GM21447 (cell line): ENCODE data around the gene STK32B.

Experiments used
- ATAC-seq: cut with Tn5 transposase; IDR thresholded peaks from one replicate; pipeline ENCODE4 v1.9.1; 2021; ENCODE audit not compliant: unreplicated experiment

Gene STK32B

DNA sequence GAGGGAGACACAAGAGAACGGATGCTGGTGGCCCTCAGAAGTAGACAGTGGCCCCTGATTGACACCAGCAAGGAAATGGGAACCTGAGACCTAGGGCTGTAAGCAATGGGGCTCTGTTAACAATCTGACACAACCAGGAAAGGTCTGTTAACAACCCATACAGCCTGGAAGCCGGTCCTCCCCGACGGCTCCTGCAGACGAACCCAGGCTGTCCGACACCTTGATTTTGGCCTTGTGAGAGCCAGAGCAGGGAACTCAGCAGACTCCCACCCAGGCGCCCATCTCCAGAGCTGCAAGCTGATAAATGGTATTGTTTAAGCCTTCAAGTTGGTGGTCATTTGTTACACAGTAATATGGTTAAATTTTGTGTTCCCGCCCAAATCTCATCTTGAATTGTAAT lies 21.8 kb upstream of the STK32B start:
- ATAC-seq, result no peak

DNA sequence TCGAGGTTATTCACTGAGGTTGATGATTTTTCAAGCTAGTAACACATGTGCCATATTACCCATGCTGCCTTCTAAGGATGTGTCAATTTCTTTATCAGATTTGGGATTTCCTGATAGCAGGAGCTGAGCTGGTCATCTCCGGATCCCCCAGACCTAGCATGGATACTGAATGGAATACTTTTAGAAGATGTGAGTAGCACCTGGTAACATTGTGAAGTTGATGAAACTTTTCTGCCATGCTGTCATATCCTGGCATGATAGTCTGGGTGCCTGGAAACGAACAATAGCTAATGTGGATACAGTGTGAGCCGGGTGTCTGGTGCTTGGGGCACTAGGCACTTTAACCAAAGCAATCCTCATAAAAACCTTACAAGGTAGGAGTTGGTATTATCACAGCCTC lies 21.1 kb upstream of the STK32B start:
- no peak for ATAC-seq

DNA sequence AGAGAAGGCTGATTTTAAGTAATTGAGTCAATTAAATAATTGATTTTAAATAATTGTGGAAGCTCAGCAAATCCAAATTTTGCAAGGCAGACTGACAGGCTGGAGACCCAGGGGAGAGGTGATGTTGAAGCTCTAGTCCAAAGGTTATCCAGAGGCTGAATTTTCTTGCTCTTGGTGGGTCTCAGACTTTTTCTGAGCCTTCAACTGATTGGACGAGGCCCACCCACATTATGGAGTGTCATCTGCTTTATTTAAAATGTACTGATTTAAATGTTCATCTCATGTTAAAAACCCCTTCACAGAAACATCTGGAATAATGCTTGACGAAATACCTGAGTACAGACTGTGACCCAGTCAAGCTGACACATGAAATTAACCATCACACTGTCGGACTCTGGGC lies 20.4 kb upstream of the STK32B start:
- ATAC-seq, result no peak

DNA sequence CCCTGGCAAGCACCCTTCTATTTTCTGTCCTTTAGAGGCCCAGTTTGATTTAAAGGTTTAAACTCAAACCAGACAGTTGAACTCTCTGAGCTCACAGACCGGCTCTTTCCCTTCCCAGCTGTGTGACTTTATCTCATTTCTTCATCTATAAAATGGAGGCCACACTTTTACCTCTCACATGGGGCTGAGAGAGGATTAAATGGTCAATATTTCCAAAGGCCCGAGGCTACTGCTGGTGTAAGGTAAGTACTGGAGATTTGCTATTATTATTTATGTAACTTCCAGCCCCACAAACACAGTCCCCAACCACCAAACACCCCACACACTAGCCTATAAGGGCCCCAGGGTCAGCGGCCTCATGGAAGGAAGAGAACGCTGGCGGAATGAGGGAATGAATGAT lies 18.5 kb upstream of the STK32B start:
- ATAC-seq, result no peak

DNA sequence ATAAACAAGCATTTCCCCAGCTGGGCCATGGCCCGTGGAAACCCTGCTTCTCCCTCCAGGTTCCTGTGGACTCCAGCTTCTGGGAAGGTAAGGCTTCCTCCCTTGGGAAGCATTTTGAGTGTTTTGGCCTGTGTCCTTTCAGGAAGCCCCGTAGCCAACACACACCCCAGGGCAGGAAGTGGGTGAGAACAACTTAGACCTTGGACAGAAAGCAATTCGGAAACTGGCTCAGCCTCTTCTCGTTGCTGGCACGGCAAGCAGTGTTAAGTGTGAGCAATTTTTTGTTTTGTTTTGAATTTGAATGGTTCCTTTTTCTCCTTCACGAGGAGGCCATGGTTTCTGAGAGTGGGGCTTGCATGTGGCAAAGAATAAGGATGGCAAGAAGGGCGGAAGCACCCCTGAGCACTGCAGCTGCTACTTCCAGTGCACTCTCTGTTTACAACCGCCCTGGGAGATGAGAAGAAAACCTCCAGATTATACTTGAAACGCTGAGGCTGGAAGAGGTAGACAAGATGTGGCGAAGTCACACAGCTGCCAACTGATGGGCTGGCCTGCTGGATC lies 17.9 kb upstream of the STK32B start:
- no peak for ATAC-seq

DNA sequence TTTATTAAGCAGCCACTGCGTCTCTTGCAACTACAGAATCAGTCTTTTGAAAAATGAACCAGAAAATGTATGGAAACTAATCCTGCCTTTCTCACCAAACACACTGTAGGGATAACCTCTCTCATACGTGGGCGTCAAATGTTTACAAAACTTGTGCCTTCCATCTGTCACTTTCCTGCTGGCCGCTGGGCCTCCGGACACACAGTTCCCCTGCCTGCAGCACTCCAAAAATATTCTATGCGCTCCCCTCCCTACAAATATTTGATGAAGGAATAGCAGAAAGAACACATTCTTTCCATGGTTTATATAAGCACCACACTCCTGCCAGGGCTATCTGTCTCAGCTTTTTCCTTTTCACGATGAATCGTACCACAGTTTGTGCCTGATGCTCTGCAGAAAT lies 17.1 kb upstream of the STK32B start:
- no peak for ATAC-seq

DNA sequence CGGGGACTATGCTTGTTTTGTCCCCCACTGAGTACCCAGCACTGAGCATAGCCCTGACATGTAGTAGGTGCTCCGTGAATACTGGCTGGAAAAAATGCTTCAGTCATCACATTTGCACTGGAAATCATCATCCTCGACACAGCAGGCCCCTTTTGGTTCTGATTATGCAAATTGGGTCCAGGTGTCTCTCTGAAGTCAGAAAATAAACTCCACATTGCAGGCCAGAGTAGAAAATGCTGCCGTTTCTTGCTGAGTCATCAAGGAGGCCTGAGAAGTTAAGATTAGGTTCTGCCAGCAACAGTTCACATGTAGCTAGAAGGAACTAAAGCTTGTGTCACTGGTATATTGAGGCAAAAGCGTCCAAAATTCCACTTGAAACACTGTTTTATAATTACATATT lies 15.0 kb upstream of the STK32B start:
- no peak for ATAC-seq

DNA sequence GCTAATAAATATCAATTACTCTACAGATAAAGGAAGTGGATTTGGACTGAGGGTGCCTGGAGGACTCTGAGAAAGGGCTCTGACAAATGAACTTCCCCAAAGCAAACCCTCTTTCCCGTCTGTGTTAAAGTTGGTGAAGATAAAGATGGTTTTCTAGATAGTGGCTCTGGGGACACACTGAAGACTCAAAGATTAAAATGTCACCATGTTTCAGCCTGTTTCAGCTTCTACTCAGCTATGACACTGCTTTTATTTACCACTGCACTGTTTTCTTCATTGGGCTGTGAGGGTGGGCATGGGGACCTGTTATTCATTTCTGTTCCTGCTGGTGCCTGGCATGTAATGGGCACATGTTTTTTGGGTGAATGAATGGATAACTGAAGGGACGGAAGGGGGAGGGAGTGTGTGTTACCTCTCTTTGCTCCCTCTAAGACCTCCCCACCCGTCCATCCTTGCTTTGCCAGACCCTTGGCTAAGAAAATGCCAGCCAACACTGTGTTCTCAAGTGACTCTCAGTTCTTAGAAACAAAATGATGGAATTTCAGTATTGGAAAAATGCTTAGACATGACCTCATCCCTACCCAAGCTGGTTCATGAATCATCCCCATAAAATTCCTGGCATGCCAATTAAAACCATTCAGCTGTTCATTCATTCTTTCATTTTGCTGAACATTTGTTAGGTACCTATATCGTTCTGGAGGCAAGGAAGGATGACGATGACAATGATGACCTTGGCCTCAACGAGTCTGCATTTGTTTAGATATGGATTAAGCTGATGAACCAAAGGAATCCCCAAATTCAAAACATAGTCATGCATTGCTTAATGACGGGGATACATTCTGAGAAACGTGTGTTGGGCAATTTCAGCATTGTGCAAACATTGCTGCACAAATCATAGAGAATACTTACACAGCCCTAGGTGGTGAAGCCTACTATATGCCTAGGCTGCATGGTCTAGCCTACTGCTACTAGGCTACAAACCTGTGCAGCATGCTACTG lies 13.4 kb upstream of the STK32B start:
- ATAC-seq, result no peak

DNA sequence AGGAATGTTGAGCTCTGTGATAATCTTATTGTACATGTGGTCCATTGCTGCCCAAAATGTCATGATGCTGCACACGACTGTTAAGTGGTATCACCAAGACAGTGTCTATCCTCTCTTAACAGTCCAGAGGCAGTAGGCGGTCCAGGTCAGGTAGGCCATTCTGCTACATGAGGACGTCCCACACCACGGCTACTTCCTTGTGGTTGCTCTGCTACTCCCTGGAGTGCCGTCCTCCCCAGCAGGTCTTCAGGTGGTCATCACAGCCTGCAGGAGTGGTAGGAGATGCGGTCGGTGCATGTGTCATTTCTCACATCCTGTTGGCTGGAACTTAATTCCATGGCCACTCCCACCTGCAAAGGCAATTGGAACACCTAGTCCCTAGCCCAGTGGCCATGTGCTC lies 11.5 kb upstream of the STK32B start:
- ATAC-seq, result no peak

DNA sequence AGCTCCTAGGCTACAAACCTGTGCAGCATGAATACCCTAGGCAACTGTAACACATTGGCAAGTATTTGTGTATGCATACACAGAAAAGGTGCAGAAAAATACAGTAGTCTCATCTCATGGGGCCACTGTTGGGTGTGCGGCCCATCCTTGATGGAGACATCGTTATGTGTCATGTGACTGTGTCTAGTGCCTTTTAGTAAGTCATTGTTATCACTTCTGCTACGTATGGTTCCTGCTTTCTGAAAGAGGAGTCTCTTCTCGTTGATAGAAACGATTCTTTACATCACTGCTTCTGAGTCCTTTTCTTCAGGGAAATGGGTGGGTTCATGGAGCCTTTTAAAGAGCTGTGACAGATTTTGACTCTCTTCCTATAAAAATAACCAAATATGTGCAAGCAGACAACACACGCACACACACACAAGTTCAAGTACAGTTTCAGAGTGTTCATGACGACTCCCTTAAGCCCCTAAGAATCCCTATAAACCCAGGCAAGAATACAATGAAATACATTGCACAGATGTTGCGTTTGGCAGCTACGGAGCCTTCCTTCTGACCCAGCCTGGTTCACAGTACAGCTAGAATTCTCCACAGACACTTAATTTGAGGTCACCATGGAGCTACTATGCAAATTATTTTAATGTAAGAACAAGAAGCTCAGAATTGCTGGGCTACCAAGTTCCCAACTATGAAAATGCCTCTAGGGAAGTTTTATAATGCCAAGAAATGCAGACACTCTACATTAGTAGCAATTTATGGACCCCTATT lies 10.2 kb upstream of the STK32B start:
- no peak for ATAC-seq

DNA sequence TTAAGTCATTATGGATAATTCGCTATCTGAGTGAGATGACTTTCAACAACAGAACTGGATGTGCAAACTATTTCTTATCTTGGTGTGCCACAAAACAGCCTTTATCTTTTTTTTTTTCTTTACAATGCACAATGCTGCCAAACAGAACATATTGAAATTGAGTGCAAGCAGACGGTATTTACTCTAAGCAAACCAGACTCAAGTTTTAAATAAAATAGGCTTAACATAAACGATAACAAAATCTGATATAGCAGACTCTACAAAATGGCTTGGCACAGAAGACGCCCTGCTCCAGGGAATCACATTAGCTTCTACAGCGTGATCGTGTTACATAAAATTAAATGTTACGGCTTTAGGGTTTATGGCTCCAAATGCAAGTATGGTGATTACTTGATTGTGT lies 9.6 kb upstream of the STK32B start:
- ATAC-seq, result no peak

DNA sequence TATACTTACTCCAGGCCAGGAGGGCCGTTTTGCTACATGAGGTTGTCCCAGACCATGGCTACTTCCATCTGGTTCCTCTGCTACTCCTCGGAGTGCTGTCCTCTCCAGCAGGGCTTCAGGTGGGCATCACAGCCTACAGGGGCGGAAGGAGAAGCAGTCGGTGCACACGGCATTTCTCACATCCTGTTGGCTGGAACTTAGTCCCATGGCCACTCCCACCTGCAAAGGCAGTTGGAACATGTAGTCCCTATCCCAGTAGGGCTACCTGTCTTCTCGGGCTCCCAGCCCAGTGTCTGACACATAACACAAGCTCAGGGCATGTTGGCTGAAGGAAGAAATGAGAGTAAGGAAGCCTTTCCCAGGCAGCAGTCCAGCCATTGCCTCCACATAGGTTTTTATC lies 7.7 kb upstream of the STK32B start:
- ATAC-seq, result no peak

DNA sequence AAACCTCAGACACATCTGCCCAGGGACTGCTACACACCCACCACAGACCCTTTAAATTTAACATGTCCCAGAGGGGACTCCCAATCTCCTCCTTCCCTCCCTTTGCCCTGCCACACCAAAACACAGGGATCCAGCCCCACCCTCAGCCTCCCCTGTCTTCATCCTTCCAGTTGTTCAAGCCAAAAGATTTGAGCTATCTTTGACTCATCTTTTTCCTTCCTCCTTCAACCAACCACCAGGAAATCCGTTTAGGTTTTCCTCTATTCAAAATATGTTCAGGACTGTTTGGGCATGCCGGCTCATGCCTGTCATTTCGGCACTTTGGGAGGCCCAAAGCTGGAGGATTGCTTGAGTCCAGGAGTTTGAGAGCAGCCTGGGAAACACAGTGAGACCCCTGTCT lies 6.9 kb upstream of the STK32B start:
- ATAC-seq, result no peak

DNA sequence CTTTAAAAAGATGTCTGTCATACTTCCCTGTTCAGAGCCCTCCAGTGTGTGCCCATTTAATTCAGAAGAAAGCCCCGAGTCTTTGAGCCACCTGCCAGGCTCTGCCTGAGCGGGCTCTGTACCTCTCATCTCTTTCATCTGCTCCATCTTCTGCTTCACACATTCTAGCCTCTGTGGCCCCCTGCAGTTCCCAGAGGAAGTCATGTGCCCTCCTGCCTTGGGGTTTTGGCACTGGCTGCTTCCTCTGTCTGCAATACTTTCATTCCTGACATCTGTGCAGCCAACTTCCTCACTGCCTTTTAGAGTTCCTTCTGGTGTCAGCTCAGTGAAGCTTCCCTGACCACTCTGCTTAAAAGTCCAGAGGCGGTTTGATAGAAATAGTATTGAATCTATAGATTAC lies 6.2 kb upstream of the STK32B start:
- ATAC-seq, result no peak

DNA sequence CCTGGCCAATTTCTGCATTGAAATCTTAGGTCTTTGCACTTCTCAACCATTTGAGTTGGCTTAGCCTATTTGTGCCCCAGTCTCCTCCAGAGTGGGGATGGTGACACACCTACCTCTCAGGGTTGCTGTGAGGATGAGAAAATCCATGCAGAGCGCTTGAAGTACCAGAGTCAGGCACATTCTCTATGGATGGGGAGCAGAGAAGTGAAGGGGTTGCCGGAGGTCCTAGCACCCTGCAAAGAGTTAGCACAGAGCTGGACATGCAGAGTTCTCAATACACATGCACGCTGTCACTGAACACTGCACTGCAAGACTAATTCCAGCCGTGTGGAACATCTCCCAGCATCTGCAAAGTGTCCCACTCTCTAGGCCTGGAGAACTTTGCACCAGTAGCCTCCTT lies 2.6 kb upstream of the STK32B start:
- ATAC-seq, result no peak

DNA sequence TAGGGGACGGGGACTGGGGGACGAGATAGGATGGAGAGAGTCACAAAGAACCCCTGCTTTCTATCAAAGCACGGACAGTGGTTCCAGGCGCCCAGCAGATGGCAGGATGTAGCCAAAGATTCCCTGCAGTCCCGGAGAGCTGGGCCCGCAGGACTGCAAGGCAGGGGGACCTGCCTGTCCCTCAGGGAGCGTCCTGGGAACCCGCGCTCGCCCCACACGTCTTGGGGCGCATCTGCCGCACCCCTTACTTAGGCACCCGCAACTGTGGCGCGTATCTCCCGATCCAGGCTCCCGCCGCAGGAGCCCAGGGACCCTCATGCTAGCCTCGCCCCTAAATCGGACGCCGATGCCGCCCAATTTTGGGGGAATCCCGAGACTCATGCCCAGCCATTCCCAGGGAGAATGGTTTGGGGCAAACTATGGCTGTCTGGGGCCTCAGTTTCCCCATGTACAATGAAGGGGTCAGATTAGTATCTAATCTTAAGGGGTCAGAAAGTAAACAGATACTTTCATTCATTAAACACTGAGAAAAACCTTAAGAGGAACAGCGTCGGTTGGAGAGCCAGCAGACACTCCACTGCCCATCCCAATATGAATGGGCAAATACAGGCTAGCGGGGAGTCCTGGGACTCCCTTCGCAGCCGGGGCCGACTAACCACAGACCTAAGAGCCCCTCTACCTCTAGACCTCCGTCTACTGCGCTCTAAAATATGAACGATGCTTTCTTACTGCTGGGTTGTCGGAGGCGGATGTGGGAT lies 581 bp upstream of the STK32B start:
- ATAC-seq, result no peak

DNA sequence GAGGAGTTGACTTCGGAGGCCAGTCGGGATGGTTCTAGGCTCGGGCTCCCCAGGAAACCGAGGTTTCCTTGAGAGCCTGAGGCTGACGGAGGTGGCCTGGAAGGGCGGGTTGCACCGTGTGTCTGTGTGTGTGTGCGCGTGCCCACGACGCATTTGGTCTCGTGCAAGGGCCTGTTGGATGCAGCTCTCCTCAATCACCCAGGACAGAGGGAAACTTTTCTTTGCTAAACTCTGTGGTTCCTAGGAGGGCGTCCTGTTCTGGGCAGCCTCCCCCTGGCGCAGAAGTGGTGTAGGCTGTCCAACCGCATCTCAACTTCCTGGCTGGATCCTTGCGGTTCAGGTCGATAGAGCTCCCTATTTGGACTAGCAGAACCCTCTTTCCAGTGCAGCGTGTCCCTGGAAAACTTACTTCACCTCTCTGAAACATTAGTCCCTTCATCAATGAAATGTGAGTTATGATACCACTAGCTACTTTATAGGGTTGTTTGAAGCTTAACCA lies 973 bp downstream of the STK32B start:
- no peak for ATAC-seq

DNA sequence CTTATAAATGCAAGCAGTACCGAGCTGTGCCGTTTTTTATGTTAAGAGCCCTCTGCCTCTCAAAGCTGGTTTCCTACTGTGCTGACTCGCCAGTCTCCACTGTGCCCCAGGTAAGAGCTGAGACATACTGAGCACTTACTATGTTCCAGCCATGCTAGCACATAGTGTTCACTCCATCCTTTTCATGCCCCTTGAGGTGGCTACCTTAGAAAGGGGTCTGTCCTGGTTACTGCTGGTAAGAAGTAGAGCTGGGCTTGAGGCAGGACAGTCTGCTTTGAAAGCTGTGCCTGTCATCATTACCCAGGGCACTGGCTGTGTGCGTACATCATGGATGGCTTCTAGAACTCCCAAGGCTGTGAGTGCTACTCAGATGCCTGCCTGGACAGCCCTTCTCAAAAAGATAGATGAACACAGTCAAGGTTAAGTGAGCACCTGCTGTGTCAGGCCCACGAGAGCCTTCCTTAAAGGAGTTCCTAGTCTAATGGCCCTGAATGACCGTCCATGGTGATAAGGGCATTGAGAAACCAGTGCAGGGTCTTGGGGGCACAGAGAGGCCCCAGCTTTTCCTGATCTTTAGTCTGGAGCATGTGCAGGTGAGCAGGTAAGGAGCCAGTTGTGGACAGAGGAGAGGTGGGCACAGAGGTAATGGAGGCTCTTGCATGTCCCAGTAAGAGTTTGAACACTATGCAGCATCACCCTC lies 1.6 kb downstream of the STK32B start:
- ATAC-seq, result no peak

DNA sequence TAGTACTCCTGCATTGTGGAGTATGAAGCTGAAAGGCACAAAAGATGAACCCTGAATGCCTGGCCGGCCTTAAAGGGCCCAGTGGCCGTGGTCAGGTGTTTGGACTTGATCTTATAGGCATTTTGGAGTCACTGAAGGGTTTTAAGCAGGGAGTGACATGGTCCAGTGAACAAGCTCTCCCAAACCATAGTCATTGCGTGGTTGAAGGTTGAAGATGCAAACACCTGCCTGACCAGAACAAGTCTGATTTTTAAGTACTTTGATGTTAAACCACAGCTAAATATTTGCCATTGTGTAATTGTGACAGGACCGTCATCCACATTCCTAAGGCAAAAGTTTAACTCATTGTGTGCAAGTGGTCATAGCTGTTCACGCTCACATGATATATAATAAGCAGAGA lies 3.3 kb downstream of the STK32B start:
- no peak for ATAC-seq

DNA sequence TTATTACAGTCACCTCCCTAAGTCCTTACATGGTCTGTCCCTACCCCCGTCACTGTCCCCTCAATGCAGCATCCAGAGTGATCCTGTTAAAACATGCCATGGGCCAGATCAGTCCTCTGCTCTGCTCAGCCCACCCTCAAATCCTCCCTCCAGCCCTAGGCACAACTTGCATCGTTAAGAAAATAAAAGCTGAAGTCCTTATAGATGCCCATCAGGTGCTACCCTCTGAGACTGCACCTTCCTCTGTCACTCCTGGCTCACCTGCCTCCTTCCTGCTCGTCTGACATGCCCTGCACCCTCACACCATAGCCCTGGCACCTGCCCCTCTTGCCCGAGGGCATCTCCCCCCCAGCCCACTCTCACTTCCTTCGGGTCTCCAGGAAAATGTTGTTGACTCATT lies 4.1 kb downstream of the STK32B start:
- no peak for ATAC-seq
